ENCODE data around the gene GPS1. TPM values are rescaled to one million over a fixed set of nuclear protein-coding genes. Genes with fewer than 3 reads are reported as not detected.

Gene GPS1
- total RNA-seq, 2 experiments from 2014 or later, result 82.7 to 88.6 TPM

- Mint-ChIP-seq H3K4me1 (ENCODE audit: low read depth) (peaks cover 6% of the 10 kb centered on the region), H3K9me3 (no peaks in the 10 kb centered on the region), H3K36me3 (ENCODE audit: low read depth) (peaks cover 3% of the 10 kb centered on the region), H3K27ac (no peak overlapping the region), H3K27me3 (no peaks in the 10 kb centered on the region), H3K4me3 (no peak overlapping the region)
- ChIA-PET POLR2A (interaction anchor here (0.7 to 1.1 kb wide), 3 partner anchors 17 to 182 kb away, joined by 3 read pairs; no protein-coding TSS in a partner anchor), CTCF (interaction anchor here (0.9 to 2.1 kb wide), 2 partner anchors 16 to 54 kb away, joined by 3 to 5 read pairs; no protein-coding TSS in a partner anchor)
- DNase-seq, result no peak
- no peak for TF ChIP-seq CTCF (IDR thresholded peaks at IDR 0.05)
- ATAC-seq, result no peak
- intact Hi-C loops (cut with micrococcal nuclease), result no loop called here
These were observed 37.9 kb upstream of the GPS1 start for GRCh38 chr17:82013772-82014321.

- no peak for ATAC-seq
- no peak overlapping the region for H3K4me3 Mint-ChIP-seq
- H3K36me3 Mint-ChIP-seq (ENCODE audit: low read depth), result peaks cover 3% of the 10 kb centered on the region
- DNase-seq, result no peak
- H3K9me3 Mint-ChIP-seq, result no peaks in the 10 kb centered on the region
- peaks cover 4% of the 10 kb centered on the region for H3K4me1 Mint-ChIP-seq (ENCODE audit: low read depth)
- POLR2A ChIA-PET, result interaction anchor here (0.6 kb wide), 1 partner anchor 128 kb away, joined by 3 read pairs; no protein-coding TSS in a partner anchor
- no peak for TF ChIP-seq CTCF (IDR thresholded peaks at IDR 0.05)
- intact Hi-C loops (cut with micrococcal nuclease), result no loop called here
- CTCF ChIA-PET, result interaction anchor here (1.7 kb wide), 1 partner anchor 55 kb away, joined by 6 read pairs; no protein-coding TSS in a partner anchor
- H3K27ac Mint-ChIP-seq, result no peak overlapping the region
- H3K27me3 Mint-ChIP-seq, result no peaks in the 10 kb centered on the region
These were observed 37.3 kb upstream of the GPS1 start for GRCh38 chr17:82014432-82014831.

- ChIA-PET CTCF (interaction anchor here (1.7 kb wide), 1 partner anchor 55 kb away, joined by 6 read pairs; no protein-coding TSS in a partner anchor), POLR2A (interaction anchor here (0.6 kb wide), 1 partner anchor 127 kb away, joined by 3 read pairs; no protein-coding TSS in a partner anchor)
- H3K4me1 Mint-ChIP-seq (ENCODE audit: low read depth), result no peaks in the 10 kb centered on the region
- peaks cover 3% of the 10 kb centered on the region for H3K36me3 Mint-ChIP-seq (ENCODE audit: low read depth)
- no peak for ATAC-seq
- no peaks in the 10 kb centered on the region for H3K27me3 Mint-ChIP-seq
- intact Hi-C loops (cut with micrococcal nuclease), result no loop called here
- DNase-seq, result no peak
- H3K4me3 Mint-ChIP-seq, result no peak overlapping the region
- H3K9me3 Mint-ChIP-seq, result no peaks in the 10 kb centered on the region
- no peak for TF ChIP-seq CTCF (IDR thresholded peaks at IDR 0.05)
- no peak overlapping the region for H3K27ac Mint-ChIP-seq
These were observed 36.8 kb upstream of the GPS1 start for GRCh38 chr17:82014971-82015310.

GRCh38 chr17:82015311-82015971 lies 36.3 kb upstream of the GPS1 start:
- POLR2A ChIA-PET, result interaction anchor here (1.0 kb wide), 1 partner anchor 36 kb away, joined by 4 read pairs; no protein-coding TSS in a partner anchor

More at GRCh38 chr17:82015311-82015971, 36.3 kb upstream of the GPS1 start:
- Mint-ChIP-seq H3K4me1 (ENCODE audit: low read depth) (no peaks in the 10 kb centered on the region), H3K27ac (no peak overlapping the region), H3K36me3 (ENCODE audit: low read depth) (peaks cover 3% of the 10 kb centered on the region), H3K9me3 (no peaks in the 10 kb centered on the region), H3K27me3 (no peaks in the 10 kb centered on the region), H3K4me3 (no peak overlapping the region)
- DNase-seq, result no peak
- intact Hi-C loops (cut with micrococcal nuclease), result no loop called here
- CTCF ChIA-PET, result interaction anchor here (1.7 kb wide), 1 partner anchor 56 kb away, joined by 6 read pairs; no protein-coding TSS in a partner anchor
- no peak for TF ChIP-seq CTCF (IDR thresholded peaks at IDR 0.05)
- no peak for ATAC-seq
